ENCODE results near the gene SLFN11. TPM values are rescaled to one million over a fixed set of nuclear protein-coding genes. Genes with fewer than 3 reads are reported as not detected.

The SLFN11 gene
- total and polyA plus RNA-seq, 2 experiments from 2014 or later: not detected

GRCh38 chr17:35322749-35323148, 50.7 kb downstream of the SLFN11 start (continued):
- TF ChIP-seq ZNF462 (CRISPR knock-in tag; IDR thresholded peaks at IDR 0.05) (no peak), EZH2 (IDR thresholded peaks at IDR 0.05; ENCODE audit: low read depth, unreplicated experiment) (no peak)

GRCh38 chr17:35315971-35316370, 57.5 kb downstream of the SLFN11 start:
- Histone ChIP-seq H3F3A (replicated peaks; ENCODE audit: low read depth) (0 out of 2 replicates have a peak, but pooled peaks cover 3% of the 10 kb centered on the region), H3K79me2 (replicated peaks; ENCODE audit: insufficient read depth) (no peaks in the 10 kb centered on the region), H3K36me3 (ENCODE audit: insufficient read depth) (no peaks in the 10 kb centered on the region), H3K9me2 (ENCODE audit: insufficient read depth) (no peaks in the 10 kb centered on the region), H3K4me1 (ENCODE audit: insufficient read depth) (peaks cover 7% of the 10 kb centered on the region), H3K4me3 (no peak overlapping the region), H3K27ac (ENCODE audit: low read depth) (no peak overlapping the region), H4K20me1 (replicated peaks; ENCODE audit: insufficient read depth) (0 out of 2 replicates have a peak, but pooled peaks cover 4% of the 10 kb centered on the region), H3K4me2 (no peak overlapping the region), H3K27me3 (ENCODE audit: insufficient read depth) (peaks cover 37% of the 10 kb centered on the region), H2AFZ (no peak overlapping the region)
- DNase-seq (ENCODE audit: low spot score) (no peak), ATAC-seq (no peak)
- Mint-ChIP-seq H3K27ac (no peak overlapping the region), H3K4me1 (peaks cover 30% of the 10 kb centered on the region), H3K27me3 (ENCODE audit: insufficient read depth, low read depth, poor library complexity) (peaks cover 13% of the 10 kb centered on the region), H3K9me3 (no peaks in the 10 kb centered on the region), H3K4me3 (no peak overlapping the region), H3K36me3 (ENCODE audit: low read depth) (no peaks in the 10 kb centered on the region; the same call in 2 of the 3 replicates)
- TF ChIP-seq CTCF (conservative IDR thresholded peaks at IDR 0.05; ENCODE audit: low read depth in 2 of 2): no peak
- no peak for TF ChIP-seq ZNF462 (CRISPR knock-in tag; IDR thresholded peaks at IDR 0.05)
- TF ChIP-seq NANOG (IDR thresholded peaks at IDR 0.05; ENCODE audit: borderline replicate concordance): no peak
- no peak for TF ChIP-seq CREB1 (CRISPR knock-in tag; IDR thresholded peaks at IDR 0.05; ENCODE audit: low read depth)
- no peak for TF ChIP-seq EZH2phosphoT487 (IDR thresholded peaks at IDR 0.05; ENCODE audit: unreplicated experiment)

Measured in GM23338 (cell line).